ENCODE data around the gene ADARB1.

The ADARB1 gene

GRCh38 chr21:45056917-45057560 is 17.3 kb upstream of the ADARB1 start:
- no peaks in the 10 kb centered on the region for H3K9me3 ChIP-seq (ENCODE audit: insufficient read depth, low read length)
- H3K27me3 ChIP-seq (ENCODE audit: insufficient read depth, insufficient read length) = no peaks in the 10 kb centered on the region
- no peaks in the 10 kb centered on the region for H3K36me3 ChIP-seq (ENCODE audit: insufficient read depth, insufficient read length, low read length)
- DNase-seq (ENCODE audit: low read depth, low spot score) = no peak
- TF ChIP-seq SUZ12 (IDR thresholded peaks at IDR 0.05; ENCODE audit: extremely low read depth, insufficient read depth, insufficient read length) (no peak), ZNF274 (IDR thresholded peaks at IDR 0.05; ENCODE audit: low read depth, low read length) (no peak), YY1 (IDR thresholded peaks at IDR 0.05; ENCODE audit: insufficient read depth, insufficient read length) (no peak)
- H3K9ac ChIP-seq (ENCODE audit: insufficient read length, low read depth) = no peak overlapping the region
- H3K4me3 ChIP-seq (ENCODE audit: insufficient read length, low read depth) = no peak overlapping the region
- peaks cover 9% of the 10 kb centered on the region for H3K4me1 ChIP-seq (ENCODE audit: insufficient read depth, insufficient read length)

DNA sequence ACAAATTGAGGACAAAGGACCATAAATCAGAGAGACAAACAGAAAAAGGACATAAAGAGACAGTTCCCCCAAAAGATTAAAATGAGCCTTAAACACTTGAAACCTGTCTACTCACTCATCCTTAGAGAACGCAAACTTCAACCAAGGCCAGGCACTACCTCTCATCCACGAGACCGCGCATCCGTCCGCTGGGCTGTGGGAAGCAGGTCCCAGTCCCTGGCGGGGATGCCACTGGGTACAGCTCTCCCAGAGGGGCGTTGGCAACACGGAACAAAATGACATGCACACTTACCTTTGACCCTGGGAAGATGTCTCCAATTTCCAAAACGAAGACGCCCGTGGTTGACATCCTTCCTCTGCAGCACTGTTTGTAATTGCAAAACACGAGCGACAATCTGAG is 16.5 kb upstream of the ADARB1 start:
- H3K36me3 ChIP-seq (ENCODE audit: insufficient read depth, insufficient read length, low read length) = no peaks in the 10 kb centered on the region

GRCh38 chr21:45059121-45059520 is 15.3 kb upstream of the ADARB1 start:
- Histone ChIP-seq H3K36me3 (ENCODE audit: insufficient read depth, insufficient read length, low read length) (no peaks in the 10 kb centered on the region), H3K4me3 (ENCODE audit: insufficient read length, low read depth) (no peak overlapping the region), H3K9ac (ENCODE audit: insufficient read length, low read depth) (no peak overlapping the region), H3K27me3 (ENCODE audit: insufficient read depth, insufficient read length) (no peaks in the 10 kb centered on the region), H3K4me1 (ENCODE audit: insufficient read depth, insufficient read length) (peaks cover 8% of the 10 kb centered on the region), H3K9me3 (ENCODE audit: insufficient read depth, low read length) (peaks cover 10% of the 10 kb centered on the region)
- no peak for DNase-seq (ENCODE audit: low read depth, low spot score)
- TF ChIP-seq SUZ12 (IDR thresholded peaks at IDR 0.05; ENCODE audit: extremely low read depth, insufficient read depth, insufficient read length) = no peak
- TF ChIP-seq YY1 (IDR thresholded peaks at IDR 0.05; ENCODE audit: insufficient read depth, insufficient read length) = no peak
- TF ChIP-seq ZNF274 (IDR thresholded peaks at IDR 0.05; ENCODE audit: low read depth, low read length) = no peak

More for the DNA sequence above, 16.5 kb upstream of the ADARB1 start:
- Histone ChIP-seq H3K27me3 (ENCODE audit: insufficient read depth, insufficient read length) (no peaks in the 10 kb centered on the region), H3K4me1 (ENCODE audit: insufficient read depth, insufficient read length) (peaks cover 9% of the 10 kb centered on the region), H3K9ac (ENCODE audit: insufficient read length, low read depth) (no peak overlapping the region), H3K4me3 (ENCODE audit: insufficient read length, low read depth) (no peak overlapping the region), H3K9me3 (ENCODE audit: insufficient read depth, low read length) (no peaks in the 10 kb centered on the region)
- no peak for DNase-seq (ENCODE audit: low read depth, low spot score)
- TF ChIP-seq SUZ12 (IDR thresholded peaks at IDR 0.05; ENCODE audit: extremely low read depth, insufficient read depth, insufficient read length) (no peak), ZNF274 (IDR thresholded peaks at IDR 0.05; ENCODE audit: low read depth, low read length) (no peak), YY1 (IDR thresholded peaks at IDR 0.05; ENCODE audit: insufficient read depth, insufficient read length) (no peak)

- TF ChIP-seq YY1 (IDR thresholded peaks at IDR 0.05; ENCODE audit: insufficient read depth, insufficient read length) = no peak
- no peak for TF ChIP-seq SUZ12 (IDR thresholded peaks at IDR 0.05; ENCODE audit: extremely low read depth, insufficient read depth, insufficient read length)
- TF ChIP-seq ZNF274 (IDR thresholded peaks at IDR 0.05; ENCODE audit: low read depth, low read length) = no peak
- no peak overlapping the region for H3K9ac ChIP-seq (ENCODE audit: insufficient read length, low read depth)
- no peak for DNase-seq (ENCODE audit: low read depth, low spot score)
Measured at GRCh38 chr21:45060089-45060488, 14.3 kb upstream of the ADARB1 start.

DNA sequence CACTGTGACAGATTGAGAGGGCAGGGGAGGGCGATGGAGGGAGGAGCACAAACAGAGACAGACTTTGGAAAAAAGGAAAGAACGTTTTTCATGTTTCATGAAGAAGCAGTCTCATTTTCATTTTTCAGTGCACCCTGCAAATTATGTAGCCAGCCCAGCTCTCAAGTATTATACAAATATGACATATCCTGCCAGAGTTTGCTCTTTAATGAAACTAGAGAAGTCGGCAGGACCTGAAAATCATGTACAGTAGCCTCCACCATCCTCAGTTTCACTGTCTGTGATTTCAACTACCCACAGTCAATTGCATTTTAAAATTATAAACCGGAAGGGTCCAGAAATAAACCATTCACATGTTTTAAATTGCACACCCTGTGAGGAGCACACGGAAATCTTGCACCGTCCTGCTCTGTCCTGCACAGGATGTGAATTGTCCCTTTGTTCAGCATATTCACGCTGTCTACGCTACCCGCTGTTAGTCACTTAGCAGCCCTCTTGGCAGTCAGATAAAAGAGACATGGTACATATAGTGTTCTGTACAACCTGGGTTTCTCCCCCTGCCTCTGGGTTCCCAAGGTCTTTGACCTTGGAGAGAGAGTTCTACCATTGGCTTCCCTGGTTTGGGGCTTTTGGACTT is 13.6 kb upstream of the ADARB1 start:
- H3K9ac ChIP-seq (ENCODE audit: insufficient read length, low read depth) = no peak overlapping the region
- TF ChIP-seq SUZ12 (IDR thresholded peaks at IDR 0.05; ENCODE audit: extremely low read depth, insufficient read depth, insufficient read length) = no peak
- no peaks in the 10 kb centered on the region for H3K36me3 ChIP-seq (ENCODE audit: insufficient read depth, insufficient read length, low read length)
- H3K9me3 ChIP-seq (ENCODE audit: insufficient read depth, low read length) = peaks cover 10% of the 10 kb centered on the region
- no peak for DNase-seq (ENCODE audit: low read depth, low spot score)
- H3K4me3 ChIP-seq (ENCODE audit: insufficient read length, low read depth) = no peak overlapping the region
- no peaks in the 10 kb centered on the region for H3K27me3 ChIP-seq (ENCODE audit: insufficient read depth, insufficient read length)
- peaks cover 8% of the 10 kb centered on the region for H3K4me1 ChIP-seq (ENCODE audit: insufficient read depth, insufficient read length)

More at GRCh38 chr21:45060089-45060488, 14.3 kb upstream of the ADARB1 start:
- no peak overlapping the region for H3K4me3 ChIP-seq (ENCODE audit: insufficient read length, low read depth)
- H3K36me3 ChIP-seq (ENCODE audit: insufficient read depth, insufficient read length, low read length) = no peaks in the 10 kb centered on the region
- peaks cover 8% of the 10 kb centered on the region for H3K4me1 ChIP-seq (ENCODE audit: insufficient read depth, insufficient read length)
- peaks cover 10% of the 10 kb centered on the region for H3K9me3 ChIP-seq (ENCODE audit: insufficient read depth, low read length)
- H3K27me3 ChIP-seq (ENCODE audit: insufficient read depth, insufficient read length) = no peaks in the 10 kb centered on the region

DNA sequence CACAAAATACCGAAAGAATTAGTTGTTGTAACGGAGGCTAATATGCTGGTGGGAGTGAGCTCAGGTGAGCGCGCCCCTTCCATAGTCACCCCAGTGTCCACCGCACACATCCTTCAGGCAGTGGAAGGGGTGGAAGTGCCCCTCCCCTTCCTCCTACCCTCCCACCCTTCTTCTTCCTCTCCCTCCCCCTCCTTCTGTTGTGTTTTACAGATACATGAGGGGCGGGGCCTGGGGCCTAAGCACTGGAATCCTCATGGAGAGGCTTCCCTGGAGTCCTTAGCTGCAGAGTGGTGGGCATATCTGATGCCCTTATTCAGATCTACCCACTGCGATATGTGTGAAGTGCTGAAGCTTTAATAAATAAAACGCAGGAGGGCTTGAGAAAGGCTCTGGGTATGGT is 10.3 kb upstream of the ADARB1 start:
- no peak overlapping the region for H3K9ac ChIP-seq (ENCODE audit: insufficient read length, low read depth)
- DNase-seq (ENCODE audit: low read depth, low spot score) = no peak
- no peak for TF ChIP-seq ZNF274 (IDR thresholded peaks at IDR 0.05; ENCODE audit: low read depth, low read length)
- no peak for TF ChIP-seq YY1 (IDR thresholded peaks at IDR 0.05; ENCODE audit: insufficient read depth, insufficient read length)
- no peak for TF ChIP-seq SUZ12 (IDR thresholded peaks at IDR 0.05; ENCODE audit: extremely low read depth, insufficient read depth, insufficient read length)
- H3K4me3 ChIP-seq (ENCODE audit: insufficient read length, low read depth) = no peak overlapping the region
- peaks cover 10% of the 10 kb centered on the region for H3K9me3 ChIP-seq (ENCODE audit: insufficient read depth, low read length)
- H3K36me3 ChIP-seq (ENCODE audit: insufficient read depth, insufficient read length, low read length) = no peaks in the 10 kb centered on the region
- peaks cover 8% of the 10 kb centered on the region for H3K4me1 ChIP-seq (ENCODE audit: insufficient read depth, insufficient read length)
- H3K27me3 ChIP-seq (ENCODE audit: insufficient read depth, insufficient read length) = no peaks in the 10 kb centered on the region

GRCh38 chr21:45064618-45065399 is 9.6 kb upstream of the ADARB1 start:
- TF ChIP-seq YY1 (IDR thresholded peaks at IDR 0.05; ENCODE audit: insufficient read depth, insufficient read length) (no peak), SUZ12 (IDR thresholded peaks at IDR 0.05; ENCODE audit: extremely low read depth, insufficient read depth, insufficient read length) (no peak), ZNF274 (IDR thresholded peaks at IDR 0.05; ENCODE audit: low read depth, low read length) (no peak)
- Histone ChIP-seq H3K9ac (ENCODE audit: insufficient read length, low read depth) (no peak overlapping the region), H3K36me3 (ENCODE audit: insufficient read depth, insufficient read length, low read length) (no peaks in the 10 kb centered on the region), H3K4me1 (ENCODE audit: insufficient read depth, insufficient read length) (peaks cover 11% of the 10 kb centered on the region), H3K27me3 (ENCODE audit: insufficient read depth, insufficient read length) (no peaks in the 10 kb centered on the region), H3K9me3 (ENCODE audit: insufficient read depth, low read length) (peaks cover 10% of the 10 kb centered on the region), H3K4me3 (ENCODE audit: insufficient read length, low read depth) (no peak overlapping the region)
- no peak for DNase-seq (ENCODE audit: low read depth, low spot score)

Data from NT2/D1 (cell line).